ENCODE measurements around the gene ZIK1.

DNA sequence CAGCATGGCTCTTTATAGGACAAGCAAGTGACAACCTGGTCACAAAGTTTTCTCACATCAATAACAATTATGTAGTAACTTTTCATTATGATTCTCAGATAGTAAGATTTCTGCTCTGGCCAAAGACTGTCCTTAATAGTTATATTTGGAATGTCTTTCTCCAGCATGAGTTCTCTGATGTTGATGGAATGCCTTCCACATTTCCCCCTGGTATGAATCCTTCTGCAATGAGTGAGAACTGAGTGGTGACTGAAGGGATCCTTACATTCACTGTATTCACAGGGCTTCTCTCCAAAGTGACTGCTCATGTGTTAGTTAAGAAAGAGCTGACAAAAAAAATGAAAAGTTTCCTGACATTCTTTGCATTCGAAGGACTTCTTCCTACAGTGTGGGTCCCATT is 37.4 kb upstream of the ZIK1 start:
- TF ChIP-seq CTCF (IDR thresholded peaks at IDR 0.05) (no peak), POLR2A (IDR thresholded peaks at IDR 0.05) (no peak)

Measured in uterus (tissue), 2 donors.